ENCODE results near the gene KCNJ9. TPM values are rescaled to one million over a fixed set of nuclear protein-coding genes. Genes with fewer than 3 reads are reported as not detected.
"Not testable (repeated sequence)": the region's sequence is repeated elsewhere in the genome, so short reads cannot be mapped to it uniquely, and the experiment has no call there.

The KCNJ9 gene
- total RNA-seq, 1 experiment from 2014 or later = not detected

- no peaks in the 10 kb centered on the region for H3K9me3 ChIP-seq (ENCODE audit: low read length)
- no peaks in the 10 kb centered on the region for H3K36me3 ChIP-seq (ENCODE audit: insufficient read depth, low read length)
- H3K4me2 ChIP-seq (ENCODE audit: low read depth, low read length, poor library complexity, severe bottlenecking) = no peak overlapping the region
- H3K4me1 ChIP-seq (ENCODE audit: low read length) = no peaks in the 10 kb centered on the region
- no peak overlapping the region for H3K4me3 ChIP-seq (ENCODE audit: low read length)
- H3K9me2 ChIP-seq (replicated peaks; ENCODE audit: insufficient read depth, low read length) = no peaks in the 10 kb centered on the region
- no peak overlapping the region for H3K27ac ChIP-seq (ENCODE audit: low read length)
- H4K20me1 ChIP-seq (ENCODE audit: insufficient read depth, low read depth, low read length) = no peaks in the 10 kb centered on the region
- no peaks in the 10 kb centered on the region for H3K27me3 ChIP-seq (ENCODE audit: low read length)
- DNase-seq = no peak
- H3K9ac ChIP-seq (ENCODE audit: low read length) = no peak overlapping the region
- H3K79me2 ChIP-seq (ENCODE audit: low read length) = no peaks in the 10 kb centered on the region
- H2AFZ ChIP-seq (ENCODE audit: low read length) = no peak overlapping the region
Measured at GRCh38 chr1:160125746-160126145, 44.4 kb downstream of the KCNJ9 start.

DNA sequence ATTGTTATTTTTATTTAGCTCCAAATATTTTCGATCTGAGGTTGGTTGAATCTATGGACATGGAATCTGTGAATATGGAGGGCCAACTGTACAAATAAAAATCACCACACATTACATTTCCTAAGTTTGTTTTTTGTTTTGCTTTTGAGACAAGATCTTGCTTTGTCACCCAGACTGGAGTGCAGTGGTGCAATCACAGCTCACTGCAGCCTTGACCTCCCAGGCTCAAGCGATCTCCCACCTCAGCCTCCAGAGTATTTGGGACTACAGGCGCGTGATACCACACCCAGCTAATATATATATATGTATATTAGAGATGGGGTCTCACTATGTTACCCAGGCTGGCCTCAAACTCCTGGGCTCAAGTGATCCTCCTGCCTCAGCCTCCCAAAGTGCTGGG lies 45.0 kb downstream of the KCNJ9 start:
- H3K79me2 ChIP-seq (ENCODE audit: low read length); H3K4me2 ChIP-seq (ENCODE audit: low read depth, low read length, poor library complexity, severe bottlenecking); DNase-seq; H3K9ac ChIP-seq (ENCODE audit: low read length); H4K20me1 ChIP-seq (ENCODE audit: insufficient read depth, low read depth, low read length); H3K36me3 ChIP-seq (ENCODE audit: insufficient read depth, low read length); H3K27ac ChIP-seq (ENCODE audit: low read length); H3K4me1 ChIP-seq (ENCODE audit: low read length); H3K9me3 ChIP-seq (ENCODE audit: low read length); H2AFZ ChIP-seq (ENCODE audit: low read length); H3K4me3 ChIP-seq (ENCODE audit: low read length); H3K9me2 ChIP-seq (replicated peaks; ENCODE audit: insufficient read depth, low read length); H3K27me3 ChIP-seq (ENCODE audit: low read length): not testable (repeated sequence)

GRCh38 chr1:160127381-160127780 lies 46.0 kb downstream of the KCNJ9 start:
- no peak for DNase-seq
- no peaks in the 10 kb centered on the region for H3K27me3 ChIP-seq (ENCODE audit: low read length)
- H4K20me1 ChIP-seq (ENCODE audit: insufficient read depth, low read depth, low read length) = no peaks in the 10 kb centered on the region
- no peaks in the 10 kb centered on the region for H3K79me2 ChIP-seq (ENCODE audit: low read length)
- H3K36me3 ChIP-seq (ENCODE audit: insufficient read depth, low read length) = no peaks in the 10 kb centered on the region
- no peak overlapping the region for H3K4me3 ChIP-seq (ENCODE audit: low read length)
- H3K9me3 ChIP-seq (ENCODE audit: low read length) = no peaks in the 10 kb centered on the region
- H3K9ac ChIP-seq (ENCODE audit: low read length) = no peak overlapping the region
- no peaks in the 10 kb centered on the region for H3K4me1 ChIP-seq (ENCODE audit: low read length)
- no peak overlapping the region for H3K27ac ChIP-seq (ENCODE audit: low read length)
- no peak overlapping the region for H2AFZ ChIP-seq (ENCODE audit: low read length)
- no peak overlapping the region for H3K4me2 ChIP-seq (ENCODE audit: low read depth, low read length, poor library complexity, severe bottlenecking)
- H3K9me2 ChIP-seq (replicated peaks; ENCODE audit: insufficient read depth, low read length) = no peaks in the 10 kb centered on the region

DNA sequence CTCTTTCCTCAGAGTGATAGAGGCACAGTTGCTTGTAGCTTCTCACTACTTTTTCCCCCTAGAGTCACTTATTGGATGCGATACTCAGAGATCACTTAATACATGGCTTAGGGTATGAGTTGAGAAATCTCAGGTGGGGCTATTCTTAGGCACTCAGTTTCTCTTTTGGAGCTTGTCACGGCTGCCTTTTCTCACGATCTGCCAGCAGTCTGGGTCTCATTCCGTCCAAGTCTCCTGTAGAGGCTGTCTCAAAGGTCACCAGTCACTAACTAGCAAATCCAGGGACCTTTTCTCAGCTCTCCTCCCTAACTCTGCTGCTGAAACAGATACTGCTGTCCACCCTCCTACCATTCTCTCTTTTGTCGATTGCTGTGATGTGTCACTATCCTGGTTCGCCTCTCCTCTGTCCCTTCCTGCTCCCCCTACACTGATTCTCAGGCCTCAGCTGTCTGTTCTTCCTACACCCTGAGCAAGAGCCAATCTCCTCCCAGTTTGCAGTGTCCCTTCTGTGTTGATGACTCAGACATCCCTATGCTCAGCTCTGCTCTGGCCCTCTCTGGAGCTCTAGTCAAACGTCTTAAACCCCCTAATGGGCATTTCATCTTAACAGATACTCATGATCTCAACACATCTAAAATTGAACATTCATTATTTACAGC lies 46.7 kb downstream of the KCNJ9 start:
- Histone ChIP-seq H3K27ac (ENCODE audit: low read length) (no peak overlapping the region), H3K9me2 (replicated peaks; ENCODE audit: insufficient read depth, low read length) (no peaks in the 10 kb centered on the region), H3K27me3 (ENCODE audit: low read length) (no peaks in the 10 kb centered on the region), H3K9me3 (ENCODE audit: low read length) (no peaks in the 10 kb centered on the region), H3K9ac (ENCODE audit: low read length) (no peak overlapping the region), H2AFZ (ENCODE audit: low read length) (no peak overlapping the region), H3K4me2 (ENCODE audit: low read depth, low read length, poor library complexity, severe bottlenecking) (no peak overlapping the region), H3K4me3 (ENCODE audit: low read length) (no peak overlapping the region), H3K4me1 (ENCODE audit: low read length) (no peaks in the 10 kb centered on the region), H4K20me1 (ENCODE audit: insufficient read depth, low read depth, low read length) (no peaks in the 10 kb centered on the region), H3K36me3 (ENCODE audit: insufficient read depth, low read length) (no peaks in the 10 kb centered on the region), H3K79me2 (ENCODE audit: low read length) (no peaks in the 10 kb centered on the region)
- no peak for DNase-seq

DNA sequence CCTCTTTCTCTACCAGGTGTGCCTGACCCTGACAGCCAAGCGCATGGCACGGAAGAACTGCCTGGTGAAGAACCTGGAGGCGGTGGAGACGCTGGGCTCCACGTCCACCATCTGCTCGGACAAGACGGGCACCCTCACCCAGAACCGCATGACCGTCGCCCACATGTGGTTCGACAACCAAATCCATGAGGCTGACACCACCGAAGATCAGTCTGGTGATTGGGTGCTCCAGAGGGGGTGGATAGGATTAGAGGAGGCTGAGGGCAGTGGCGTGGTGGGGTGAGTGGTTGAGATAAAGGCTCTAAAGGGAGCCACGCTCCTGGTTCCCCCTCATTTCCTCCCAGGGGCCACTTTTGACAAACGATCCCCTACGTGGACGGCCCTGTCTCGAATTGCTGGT lies 47.3 kb downstream of the KCNJ9 start:
- Histone ChIP-seq H3K9me2 (replicated peaks; ENCODE audit: insufficient read depth, low read length) (no peaks in the 10 kb centered on the region), H3K9ac (ENCODE audit: low read length) (no peak overlapping the region), H3K27me3 (ENCODE audit: low read length) (no peaks in the 10 kb centered on the region), H2AFZ (ENCODE audit: low read length) (no peak overlapping the region), H3K4me2 (ENCODE audit: low read depth, low read length, poor library complexity, severe bottlenecking) (no peak overlapping the region), H3K36me3 (ENCODE audit: insufficient read depth, low read length) (no peaks in the 10 kb centered on the region), H4K20me1 (ENCODE audit: insufficient read depth, low read depth, low read length) (no peaks in the 10 kb centered on the region), H3K79me2 (ENCODE audit: low read length) (no peaks in the 10 kb centered on the region), H3K9me3 (ENCODE audit: low read length) (no peaks in the 10 kb centered on the region), H3K27ac (ENCODE audit: low read length) (no peak overlapping the region), H3K4me3 (ENCODE audit: low read length) (no peak overlapping the region), H3K4me1 (ENCODE audit: low read length) (no peaks in the 10 kb centered on the region)
- DNase-seq = no peak

DNA sequence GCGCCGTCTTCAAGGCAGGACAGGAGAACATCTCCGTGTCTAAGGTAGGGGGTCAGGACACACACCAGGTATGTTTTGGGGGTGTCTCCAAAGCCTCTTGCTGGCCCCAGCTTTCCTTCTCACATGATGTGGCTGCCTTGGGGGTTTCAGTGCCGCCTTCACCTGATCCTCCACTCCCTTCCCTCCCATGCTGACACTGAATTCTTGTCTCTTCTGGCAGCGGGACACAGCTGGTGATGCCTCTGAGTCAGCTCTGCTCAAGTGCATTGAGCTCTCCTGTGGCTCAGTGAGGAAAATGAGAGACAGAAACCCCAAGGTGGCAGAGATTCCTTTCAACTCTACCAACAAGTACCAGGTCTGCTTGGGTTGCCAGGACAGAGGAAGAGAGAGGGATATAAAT lies 47.7 kb downstream of the KCNJ9 start:
- no peak overlapping the region for H3K9ac ChIP-seq (ENCODE audit: low read length)
- no peaks in the 10 kb centered on the region for H3K9me3 ChIP-seq (ENCODE audit: low read length)
- no peaks in the 10 kb centered on the region for H3K79me2 ChIP-seq (ENCODE audit: low read length)

DNA sequence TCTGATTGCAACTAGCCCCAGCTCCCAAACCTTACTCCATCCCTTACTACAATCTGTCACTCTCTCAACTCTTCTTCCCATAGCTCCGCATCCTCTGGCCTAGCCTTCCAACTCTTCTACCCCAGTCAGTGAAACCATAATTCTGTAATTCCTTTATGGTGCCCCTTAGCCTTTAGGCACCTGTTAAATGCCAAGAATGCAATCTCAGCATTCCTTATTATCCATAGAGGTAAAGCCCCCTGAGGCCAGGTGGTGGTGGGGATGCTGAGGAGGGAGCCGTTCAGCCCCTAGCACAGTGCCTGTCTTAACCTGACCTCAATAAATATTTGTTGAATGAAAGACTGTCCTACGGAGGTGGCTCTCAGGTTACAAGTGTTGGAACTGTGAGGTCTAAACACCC lies 48.2 kb downstream of the KCNJ9 start:
- Histone ChIP-seq H3K9me2 (replicated peaks; ENCODE audit: insufficient read depth, low read length) (no peaks in the 10 kb centered on the region), H3K4me1 (ENCODE audit: low read length) (no peaks in the 10 kb centered on the region), H3K9me3 (ENCODE audit: low read length) (no peaks in the 10 kb centered on the region), H3K79me2 (ENCODE audit: low read length) (no peaks in the 10 kb centered on the region), H4K20me1 (ENCODE audit: insufficient read depth, low read depth, low read length) (no peaks in the 10 kb centered on the region), H3K36me3 (ENCODE audit: insufficient read depth, low read length) (no peaks in the 10 kb centered on the region), H2AFZ (ENCODE audit: low read length) (no peak overlapping the region), H3K4me3 (ENCODE audit: low read length) (no peak overlapping the region), H3K27ac (ENCODE audit: low read length) (no peak overlapping the region), H3K9ac (ENCODE audit: low read length) (no peak overlapping the region), H3K27me3 (ENCODE audit: low read length) (no peaks in the 10 kb centered on the region), H3K4me2 (ENCODE audit: low read depth, low read length, poor library complexity, severe bottlenecking) (no peak overlapping the region)
- no peak for DNase-seq

More for the DNA sequence above, 47.7 kb downstream of the KCNJ9 start:
- Histone ChIP-seq H3K27ac (ENCODE audit: low read length) (no peak overlapping the region), H3K27me3 (ENCODE audit: low read length) (no peaks in the 10 kb centered on the region), H3K9me2 (replicated peaks; ENCODE audit: insufficient read depth, low read length) (no peaks in the 10 kb centered on the region), H2AFZ (ENCODE audit: low read length) (no peak overlapping the region), H3K4me1 (ENCODE audit: low read length) (no peaks in the 10 kb centered on the region), H4K20me1 (ENCODE audit: insufficient read depth, low read depth, low read length) (no peaks in the 10 kb centered on the region), H3K4me3 (ENCODE audit: low read length) (no peak overlapping the region), H3K4me2 (ENCODE audit: low read depth, low read length, poor library complexity, severe bottlenecking) (no peak overlapping the region), H3K36me3 (ENCODE audit: insufficient read depth, low read length) (no peaks in the 10 kb centered on the region)
- DNase-seq = no peak

- Histone ChIP-seq H4K20me1 (ENCODE audit: insufficient read depth, low read depth, low read length) (no peaks in the 10 kb centered on the region), H3K27me3 (ENCODE audit: low read length) (no peaks in the 10 kb centered on the region), H3K9me3 (ENCODE audit: low read length) (no peaks in the 10 kb centered on the region), H3K36me3 (ENCODE audit: insufficient read depth, low read length) (no peaks in the 10 kb centered on the region), H3K4me1 (ENCODE audit: low read length) (no peaks in the 10 kb centered on the region), H3K79me2 (ENCODE audit: low read length) (no peaks in the 10 kb centered on the region), H3K9me2 (replicated peaks; ENCODE audit: insufficient read depth, low read length) (no peaks in the 10 kb centered on the region), H3K4me3 (ENCODE audit: low read length) (no peak overlapping the region), H3K27ac (ENCODE audit: low read length) (no peak overlapping the region), H3K9ac (ENCODE audit: low read length) (no peak overlapping the region), H3K4me2 (ENCODE audit: low read depth, low read length, poor library complexity, severe bottlenecking) (no peak overlapping the region), H2AFZ (ENCODE audit: low read length) (no peak overlapping the region)
- DNase-seq = no peak
Measured at GRCh38 chr1:160129966-160130365, 48.6 kb downstream of the KCNJ9 start.

DNA sequence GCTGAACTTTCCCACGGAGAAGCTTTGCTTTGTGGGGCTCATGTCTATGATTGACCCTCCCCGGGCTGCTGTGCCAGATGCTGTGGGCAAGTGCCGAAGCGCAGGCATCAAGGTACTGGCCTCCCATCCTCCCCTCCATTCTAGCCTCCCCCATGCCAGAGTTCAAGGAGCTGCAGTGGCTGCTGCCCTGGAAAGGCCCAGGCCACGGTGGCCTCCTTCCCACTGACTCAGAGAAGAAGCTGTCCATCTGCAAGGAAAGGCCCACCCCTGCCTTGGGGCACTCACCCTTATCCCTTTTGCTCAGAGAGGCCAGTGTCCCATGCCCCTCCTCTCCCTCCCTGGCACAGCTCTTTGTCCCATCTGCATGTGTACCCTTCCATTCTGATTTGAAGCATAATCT lies 49.1 kb downstream of the KCNJ9 start:
- Histone ChIP-seq H3K9ac (ENCODE audit: low read length) (no peak overlapping the region), H3K36me3 (ENCODE audit: insufficient read depth, low read length) (no peaks in the 10 kb centered on the region), H3K4me1 (ENCODE audit: low read length) (no peaks in the 10 kb centered on the region), H2AFZ (ENCODE audit: low read length) (no peak overlapping the region), H3K9me3 (ENCODE audit: low read length) (no peaks in the 10 kb centered on the region), H3K79me2 (ENCODE audit: low read length) (no peaks in the 10 kb centered on the region), H3K27ac (ENCODE audit: low read length) (no peak overlapping the region), H3K9me2 (replicated peaks; ENCODE audit: insufficient read depth, low read length) (no peaks in the 10 kb centered on the region), H4K20me1 (ENCODE audit: insufficient read depth, low read depth, low read length) (no peaks in the 10 kb centered on the region), H3K27me3 (ENCODE audit: low read length) (no peaks in the 10 kb centered on the region), H3K4me2 (ENCODE audit: low read depth, low read length, poor library complexity, severe bottlenecking) (no peak overlapping the region), H3K4me3 (ENCODE audit: low read length) (no peak overlapping the region)
- no peak for DNase-seq

All from Karpas-422 (cell line).